HG03565 (cell line): ENCODE measurements around the gene NR1D1.
"Not testable (repeated sequence)": the region's sequence is repeated elsewhere in the genome, so short reads cannot be mapped to it uniquely, and the experiment has no call there.

Experiments used
- ATAC-seq: cut with Tn5 transposase; IDR thresholded peaks from one replicate; pipeline ENCODE4 v1.9.1; 2021; ENCODE audit warnings: mild to moderate bottlenecking, moderate library complexity; ENCODE audit not compliant: unreplicated experiment

NR1D1 gene

DNA sequence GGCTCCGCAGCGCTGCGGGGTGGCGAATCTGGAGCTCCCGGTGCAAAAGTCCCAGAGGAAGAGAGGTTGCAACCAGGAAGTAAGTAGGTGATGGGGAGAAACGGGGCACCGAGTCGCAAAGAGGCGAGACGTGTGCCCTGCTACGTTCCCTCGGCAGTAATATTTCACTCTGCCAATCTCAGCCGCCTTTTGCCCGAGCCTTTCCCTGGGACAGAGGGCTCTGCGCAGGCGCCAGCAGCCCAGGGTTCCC lies at the start of gene NR1D1:
NR1D1 (minus strand) TSS at position 171 of the 250 bp plus-strand sequence. CDS start 495 bp downstream, outside the sequence.
- ATAC-seq = no peak

DNA sequence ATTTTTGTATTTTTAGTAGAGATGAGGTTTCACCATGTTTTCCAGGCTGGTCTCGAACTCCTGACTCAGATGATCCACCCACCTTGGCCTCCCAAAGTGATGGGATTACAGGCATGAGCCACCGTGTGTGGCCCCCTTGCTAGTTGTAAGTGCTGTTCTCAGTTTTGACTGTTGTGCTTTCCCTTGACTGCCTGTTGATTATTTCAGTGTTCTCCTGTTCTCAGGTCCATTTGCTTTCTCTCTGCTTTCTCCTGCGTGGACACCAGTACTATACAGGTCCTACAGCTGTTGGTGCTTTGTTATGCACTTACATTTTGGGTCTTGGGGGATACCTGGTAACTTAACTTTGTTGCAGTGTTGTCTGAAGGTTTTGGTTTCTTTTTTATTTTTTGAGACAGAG lies 48.1 kb upstream of the NR1D1 start:
- ATAC-seq = no peak

DNA sequence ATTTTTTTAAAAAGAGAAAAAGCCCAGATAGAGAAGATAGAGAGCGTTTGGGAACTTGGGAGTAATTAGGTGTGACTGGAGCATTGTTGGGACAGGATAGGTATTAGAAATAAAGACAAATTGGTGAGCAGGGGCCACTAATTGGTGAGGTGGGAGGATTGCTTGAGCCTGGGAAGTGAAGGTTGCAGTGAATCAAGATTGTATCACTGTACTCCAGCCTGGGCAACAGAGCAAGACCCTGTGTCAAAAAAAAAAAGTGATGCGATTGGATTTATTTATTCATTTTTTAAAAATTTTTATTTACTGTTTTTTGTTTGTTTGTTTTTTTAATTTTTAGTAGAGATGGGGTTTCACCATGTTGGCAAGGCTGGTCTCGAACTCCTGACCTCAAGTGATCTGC lies 45.1 kb upstream of the NR1D1 start:
- ATAC-seq = no peak

DNA sequence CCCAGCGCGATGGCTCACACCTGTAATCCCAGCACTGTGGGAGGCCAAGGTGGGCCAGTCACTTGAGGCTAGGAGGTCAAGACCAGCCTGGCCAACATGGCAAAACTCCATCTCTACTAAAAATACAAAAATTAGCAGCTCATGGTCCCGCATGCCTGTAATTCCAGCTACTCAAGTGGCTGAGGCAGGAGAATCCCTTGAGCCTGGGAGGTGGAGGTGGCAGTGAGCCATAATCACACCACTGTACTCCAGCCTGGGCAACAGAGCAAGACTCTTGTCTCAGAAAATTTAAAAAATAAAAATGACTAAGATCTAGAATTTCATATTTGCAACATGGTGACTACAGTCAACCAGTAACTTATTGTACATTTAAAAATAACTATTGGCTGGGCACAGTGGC lies 42.8 kb upstream of the NR1D1 start:
- ATAC-seq = not testable (repeated sequence)

DNA sequence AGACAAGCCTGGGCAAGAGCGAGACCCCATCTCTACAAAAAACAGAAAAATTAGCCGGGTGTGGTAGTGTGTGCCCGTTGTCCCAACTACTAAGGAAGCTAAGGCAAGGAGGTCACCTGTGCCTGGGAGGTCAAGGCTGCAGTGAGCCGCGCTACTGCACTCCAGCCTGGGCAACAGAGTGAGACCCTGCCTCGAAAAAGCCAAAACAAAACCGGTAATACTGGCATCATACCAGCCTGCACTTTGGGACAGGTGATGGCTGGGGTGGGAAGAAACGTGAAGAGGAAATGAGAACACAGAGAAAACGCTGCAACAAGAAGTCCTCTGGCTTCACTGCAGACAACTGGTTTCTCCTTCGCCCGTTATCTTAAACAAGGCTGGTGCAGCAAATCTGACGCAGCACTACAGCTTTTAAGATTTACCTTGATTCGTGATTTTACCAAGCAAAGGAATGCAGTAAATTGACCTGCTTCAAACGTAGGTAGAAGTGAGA lies 39.2 kb upstream of the NR1D1 start:
- ATAC-seq = no peak

DNA sequence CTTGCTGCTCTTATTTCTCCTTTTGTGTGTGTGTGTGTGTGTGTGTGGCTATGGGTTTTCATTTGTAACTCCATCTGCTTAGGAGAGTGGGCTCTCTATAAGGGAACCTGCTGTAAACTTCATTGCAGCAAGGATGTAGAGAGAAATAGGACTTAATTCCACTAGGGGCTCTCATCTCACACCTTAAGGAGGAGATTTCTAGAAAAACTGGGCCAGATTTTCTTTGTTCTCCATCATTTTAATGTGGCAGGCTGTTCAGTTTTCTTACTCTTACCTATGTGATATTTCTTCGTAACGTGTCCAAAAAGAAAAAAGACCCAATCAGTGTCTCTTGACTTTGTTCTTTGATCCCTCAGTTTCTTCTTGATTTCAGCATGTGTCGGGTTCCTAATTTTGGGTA lies 35.4 kb upstream of the NR1D1 start:
- no peak for ATAC-seq

DNA sequence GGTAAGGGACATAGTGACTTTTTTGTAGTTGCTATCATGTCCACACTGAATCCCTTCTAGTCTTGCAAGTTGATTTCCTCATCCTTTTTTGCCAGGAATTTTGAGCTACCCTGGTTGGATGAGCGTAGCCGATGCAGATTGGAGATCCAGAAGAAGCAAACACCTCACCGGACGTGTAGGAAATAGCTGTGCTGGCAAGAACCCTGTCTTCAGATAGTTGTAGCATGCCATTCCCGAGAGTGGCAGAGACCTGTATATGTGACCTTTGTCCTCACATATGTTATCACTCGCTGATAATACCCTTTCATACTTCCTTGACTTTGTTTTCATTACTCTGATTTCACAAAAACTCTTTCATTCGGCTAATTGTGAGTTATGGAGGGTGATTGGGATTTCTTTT lies 33.8 kb upstream of the NR1D1 start:
- ATAC-seq = no peak

DNA sequence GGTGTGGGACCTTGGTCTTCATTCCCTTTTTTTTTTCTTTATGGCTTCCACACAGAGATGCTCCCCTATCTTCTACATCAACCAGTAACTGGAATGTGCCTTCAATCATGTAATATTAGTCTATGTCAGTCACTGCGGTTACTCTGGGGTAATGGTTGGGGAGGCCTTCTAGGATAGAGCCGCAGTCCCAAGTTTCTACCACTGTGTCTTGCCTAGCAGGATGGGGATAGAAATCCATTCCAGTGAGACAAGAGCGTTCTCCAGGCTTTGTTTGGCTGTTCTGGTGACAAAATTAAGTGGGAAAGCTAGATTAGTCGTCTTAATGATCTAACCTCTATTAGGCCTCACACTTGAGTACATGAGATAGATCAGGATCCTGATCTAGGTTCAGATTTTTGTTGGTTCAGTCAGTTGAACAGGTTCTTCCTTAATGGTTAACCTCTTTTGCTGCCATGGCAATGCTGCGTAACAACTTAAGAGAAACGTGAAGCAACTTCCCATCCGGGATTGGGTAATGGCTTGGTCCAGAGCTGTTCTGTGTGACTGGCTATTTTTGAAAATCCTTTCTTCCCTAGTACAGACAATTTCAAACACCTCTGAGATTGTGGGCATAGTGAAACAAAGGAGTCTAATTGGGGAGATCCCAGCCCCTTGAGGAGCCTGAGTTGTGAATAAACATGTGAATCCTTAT lies 30.1 kb upstream of the NR1D1 start:
- no peak for ATAC-seq

DNA sequence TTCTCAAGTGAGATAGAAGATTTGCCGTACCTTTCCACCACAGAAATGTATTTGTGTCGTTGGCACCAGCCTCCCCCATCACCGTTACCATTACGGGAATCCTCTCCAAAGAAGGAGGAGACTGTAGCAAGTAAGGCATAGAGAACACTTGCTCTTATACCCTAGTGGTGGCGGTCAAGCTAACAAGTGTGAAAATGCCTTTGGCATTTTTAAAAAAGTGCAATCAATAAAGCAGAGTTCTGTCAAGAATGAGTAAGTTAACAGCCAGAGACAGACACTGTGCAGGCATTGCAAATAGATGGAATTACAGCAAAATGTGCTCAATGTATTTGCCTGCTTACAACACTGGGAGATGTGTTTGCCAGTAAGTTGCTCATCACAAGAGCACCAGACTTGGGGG lies 29.1 kb upstream of the NR1D1 start:
- ATAC-seq = no peak

DNA sequence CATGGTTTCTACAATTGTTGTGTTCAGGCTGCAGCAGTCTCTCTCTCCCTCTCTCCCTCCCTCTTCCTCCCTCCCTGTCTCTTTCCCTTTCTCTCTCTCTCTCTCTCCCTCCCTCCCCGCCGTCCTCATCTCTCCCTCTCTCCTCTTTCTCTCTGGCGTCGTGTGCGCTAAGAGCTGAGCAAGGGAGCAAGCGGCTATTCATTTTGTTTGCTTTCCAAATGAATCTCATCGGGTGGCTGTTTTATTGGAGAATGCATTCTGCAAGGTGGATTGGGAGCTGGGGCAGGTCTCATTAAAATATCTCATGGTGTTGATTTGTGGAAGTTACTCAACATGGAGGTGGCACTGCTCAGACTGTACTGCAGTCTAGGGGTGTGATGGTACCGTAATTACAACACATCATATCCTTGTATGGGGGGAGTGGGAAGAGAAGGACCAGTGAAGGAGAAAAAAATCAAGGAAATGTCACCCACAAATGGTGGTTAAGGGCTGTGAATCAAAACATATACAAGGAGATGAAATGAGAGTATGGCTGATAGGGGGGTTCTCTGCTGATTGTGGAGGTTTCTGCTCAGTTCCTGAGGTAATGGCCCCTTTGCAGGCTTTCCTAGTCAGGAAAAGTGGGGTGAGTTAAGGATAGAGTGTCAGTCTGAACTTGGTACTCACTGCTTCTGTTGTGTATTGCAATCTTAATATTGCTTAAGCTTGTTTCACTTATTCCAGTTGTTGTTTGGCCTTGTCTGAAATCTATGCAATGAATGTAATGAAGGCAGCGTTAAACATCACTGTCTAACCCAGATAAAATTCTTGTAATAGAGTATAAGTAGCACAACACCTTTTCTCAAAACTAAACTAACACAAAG lies 24.1 kb upstream of the NR1D1 start:
- no peak for ATAC-seq

DNA sequence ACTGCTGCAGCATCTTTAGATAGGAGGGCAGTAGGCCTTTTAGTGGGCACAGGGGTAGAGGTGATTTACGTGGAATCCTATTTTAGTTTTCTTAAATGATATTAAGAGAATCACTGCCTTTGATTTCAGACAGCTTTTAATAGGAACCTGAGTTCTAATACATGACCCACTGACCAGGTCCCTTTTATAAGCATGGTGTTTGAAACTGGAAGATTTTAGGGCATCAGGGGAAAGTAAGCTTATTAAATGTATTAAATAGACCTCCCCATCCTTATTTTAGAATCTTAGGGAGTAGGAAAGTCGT lies 23.4 kb upstream of the NR1D1 start:
- no peak for ATAC-seq

DNA sequence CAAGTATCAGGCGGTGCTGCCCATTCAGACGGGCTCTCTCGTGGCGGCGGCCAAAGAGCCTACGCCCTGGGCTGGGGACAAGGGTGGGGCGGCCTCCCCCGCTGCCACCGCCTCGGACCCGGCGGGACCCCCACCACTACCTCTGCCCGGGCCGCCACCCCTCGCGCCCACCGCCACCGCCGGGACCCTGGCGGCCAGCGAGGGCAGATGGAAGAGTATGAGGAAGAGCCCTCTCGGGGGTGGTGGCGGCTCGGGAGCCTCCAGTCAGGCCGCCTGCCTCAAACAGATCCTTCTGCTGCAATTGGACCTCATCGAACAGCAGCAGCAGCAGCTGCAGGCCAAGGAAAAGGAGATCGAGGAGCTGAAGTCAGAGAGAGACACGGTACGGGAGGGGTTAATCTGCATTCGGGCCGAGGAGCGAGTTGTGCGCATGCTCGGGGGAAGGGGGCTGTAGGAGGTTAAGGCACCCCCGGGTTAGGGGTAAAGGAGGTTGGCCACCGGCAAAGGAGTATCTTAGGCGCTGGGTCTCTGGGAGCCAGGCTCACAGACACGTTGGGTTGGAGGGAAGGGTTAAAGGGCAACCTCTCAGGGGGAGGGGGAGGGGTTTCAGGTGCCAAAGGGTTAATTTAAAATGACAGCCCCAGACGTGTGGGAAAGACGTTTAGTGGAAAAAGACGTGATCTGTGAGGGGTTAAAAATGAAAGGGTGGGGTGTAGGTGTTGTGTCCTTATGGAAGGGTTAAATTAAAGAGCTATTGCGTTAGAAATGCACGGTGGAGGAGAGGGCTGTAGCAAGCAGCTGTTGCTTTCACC lies 22.8 kb upstream of the NR1D1 start:
- ATAC-seq = no peak

DNA sequence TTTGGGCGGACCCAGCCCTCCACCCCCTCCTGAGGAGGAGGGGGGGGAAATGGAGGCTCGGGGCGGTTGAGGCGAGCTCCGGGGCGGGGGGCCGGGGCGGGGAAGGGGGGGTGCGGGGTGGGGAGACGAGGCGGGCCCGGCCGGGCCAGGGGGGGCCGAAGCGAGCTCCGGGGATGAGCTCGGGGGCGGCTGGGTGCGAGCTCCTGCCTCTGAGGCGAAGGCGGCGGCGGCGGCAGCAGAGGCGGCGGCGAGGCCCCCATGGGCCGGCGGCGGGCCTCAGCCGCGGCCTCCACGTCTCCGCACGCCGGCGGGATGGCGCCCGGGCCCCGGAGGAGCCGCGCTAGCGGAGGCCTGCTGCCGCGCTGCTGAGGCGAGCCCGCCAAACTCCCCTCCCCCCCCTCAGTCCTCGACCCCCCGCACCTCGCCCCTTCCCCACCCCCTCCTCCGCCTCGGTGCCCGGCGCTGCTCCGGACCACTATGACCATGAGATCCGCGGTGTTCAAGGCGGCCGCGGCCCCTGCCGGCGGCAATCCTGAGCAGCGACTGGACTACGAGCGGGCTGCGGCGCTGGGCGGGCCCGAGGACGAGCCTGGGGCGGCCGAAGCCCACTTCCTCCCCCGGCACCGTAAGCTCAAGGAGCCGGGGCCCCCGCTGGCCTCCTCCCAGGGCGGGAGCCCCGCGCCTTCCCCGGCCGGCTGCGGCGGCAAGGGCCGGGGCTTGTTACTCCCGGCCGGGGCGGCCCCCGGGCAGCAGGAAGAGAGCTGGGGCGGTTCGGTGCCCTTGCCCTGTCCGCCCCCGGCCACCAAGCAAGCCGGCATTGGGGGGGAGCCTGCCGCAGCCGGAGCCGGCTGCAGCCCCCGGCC lies 22.0 kb upstream of the NR1D1 start:
- ATAC-seq = peak; percentile 18

DNA sequence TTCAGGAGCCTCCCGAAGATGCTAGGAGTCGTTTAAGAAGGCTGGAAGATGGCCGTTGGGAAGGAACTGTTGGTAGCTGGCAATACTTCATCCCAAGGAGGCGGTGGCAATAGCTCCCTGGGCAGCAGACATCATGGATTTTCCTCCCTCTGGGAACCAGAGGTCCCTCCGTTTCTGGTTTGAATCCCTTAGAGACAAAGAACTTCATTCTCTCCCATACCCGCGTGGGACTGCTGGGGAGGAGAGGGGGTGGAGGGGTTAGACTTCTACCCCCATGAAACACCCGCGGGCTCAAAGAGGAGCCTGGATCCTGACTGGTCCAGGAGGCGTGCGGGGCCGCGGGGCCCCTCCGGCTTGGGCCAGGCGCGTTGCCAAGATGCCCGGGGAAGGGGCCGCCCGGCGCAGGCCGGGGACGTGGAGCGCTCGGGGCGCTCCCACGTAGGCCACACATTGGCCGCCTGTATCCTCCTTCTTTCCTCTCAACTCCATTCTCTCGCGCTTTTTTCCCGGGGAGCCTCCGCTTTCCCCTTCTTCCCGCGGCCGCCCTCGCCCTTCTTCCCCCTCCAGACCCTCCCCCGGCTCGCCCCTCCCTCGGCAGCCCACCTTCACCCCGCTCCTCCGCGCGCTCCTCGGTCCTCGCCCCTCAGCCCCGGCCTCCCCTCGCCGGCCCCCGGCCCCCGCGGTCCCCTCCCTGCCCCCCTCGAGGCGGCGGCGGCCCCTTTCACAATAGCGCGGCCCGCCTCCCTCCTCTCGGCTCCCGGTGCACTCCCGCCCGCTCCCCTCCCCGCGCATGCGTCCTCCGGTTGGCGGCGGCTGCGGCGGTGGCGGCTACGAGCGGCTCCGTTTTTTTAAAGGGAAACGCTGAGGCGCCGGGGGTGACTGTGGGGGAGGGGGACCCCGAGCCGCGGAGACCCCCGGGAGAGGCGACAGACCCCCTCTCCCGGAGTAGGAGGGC lies 21.1 kb upstream of the NR1D1 start, which contains the start of gene MSL1:
MSL1 (plus strand) TSS at position 791 of the 955 bp plus-strand sequence. CDS start 642 bp downstream, outside the sequence.
- peak; percentile 55 for ATAC-seq

DNA sequence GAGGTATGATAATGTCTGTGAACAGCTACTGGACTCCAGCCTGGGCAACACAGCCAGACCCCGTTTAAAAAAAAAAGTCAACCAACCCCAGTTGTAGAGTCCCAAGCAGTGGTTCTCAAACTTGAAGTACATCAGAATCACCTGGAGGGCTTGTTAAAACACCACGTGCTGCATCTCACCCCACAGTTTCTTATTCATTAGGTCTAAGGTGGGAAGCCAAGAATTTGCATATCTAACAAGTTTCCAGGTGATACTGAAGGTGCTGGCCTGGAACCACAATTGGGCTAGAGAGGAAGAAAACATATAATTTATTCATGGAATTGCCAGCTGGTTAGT lies 14.7 kb upstream of the NR1D1 start:
- ATAC-seq = no peak

DNA sequence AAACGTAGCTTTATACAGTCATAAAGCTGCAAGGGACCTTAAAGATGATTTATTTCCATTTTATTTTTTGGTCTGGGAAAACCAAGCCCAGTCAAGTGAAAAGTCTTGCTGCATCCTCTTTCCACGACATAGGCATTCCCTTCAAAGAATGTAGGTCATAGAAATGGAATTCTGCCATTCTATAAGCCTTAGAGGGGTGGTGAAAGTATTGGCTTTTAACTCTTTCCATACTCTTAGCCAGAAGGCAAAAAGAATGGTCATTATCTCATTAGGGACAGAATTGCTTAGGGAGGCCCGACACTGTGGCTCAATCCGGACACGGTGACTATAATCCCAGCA lies 13.5 kb upstream of the NR1D1 start:
- no peak for ATAC-seq

DNA sequence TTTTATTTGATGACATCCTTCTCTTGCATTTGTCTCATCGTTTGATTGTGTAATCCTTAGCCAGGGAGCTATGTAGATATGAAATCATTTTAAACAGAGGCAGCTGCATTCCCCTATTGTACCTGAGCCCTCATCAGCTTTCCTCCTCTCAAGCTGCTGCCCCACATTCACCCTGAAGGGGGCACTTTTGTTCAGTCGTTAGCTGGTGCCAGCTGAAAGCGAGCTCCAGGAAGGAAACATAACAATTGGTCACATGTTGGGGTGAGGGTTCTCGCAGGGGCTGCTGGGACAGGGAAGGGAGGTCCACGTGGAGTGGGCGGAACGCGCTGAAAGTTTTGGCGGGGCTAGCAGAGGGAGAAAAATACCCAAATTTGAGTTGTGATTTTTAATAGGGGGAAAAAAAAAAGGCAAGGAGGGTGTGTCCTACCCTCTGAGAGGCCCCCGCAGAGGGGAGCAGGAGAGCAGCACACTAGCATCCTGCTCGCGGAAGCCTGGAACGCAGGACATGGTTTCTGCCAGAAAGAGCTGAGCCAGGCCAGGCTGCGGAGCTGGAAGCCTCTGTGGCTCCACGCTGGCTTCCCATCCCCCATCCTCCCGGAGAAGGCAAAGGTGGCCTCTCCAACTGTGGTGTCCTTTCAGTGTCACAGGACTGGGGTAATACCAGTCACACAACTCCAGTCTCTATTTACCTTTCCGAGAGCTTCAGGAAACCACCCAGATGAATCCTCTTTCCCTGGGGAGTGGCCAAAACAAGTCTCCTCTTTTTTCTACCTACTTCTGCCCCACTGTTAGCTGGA lies 12.9 kb upstream of the NR1D1 start:
- peak; percentile 74 for ATAC-seq

DNA sequence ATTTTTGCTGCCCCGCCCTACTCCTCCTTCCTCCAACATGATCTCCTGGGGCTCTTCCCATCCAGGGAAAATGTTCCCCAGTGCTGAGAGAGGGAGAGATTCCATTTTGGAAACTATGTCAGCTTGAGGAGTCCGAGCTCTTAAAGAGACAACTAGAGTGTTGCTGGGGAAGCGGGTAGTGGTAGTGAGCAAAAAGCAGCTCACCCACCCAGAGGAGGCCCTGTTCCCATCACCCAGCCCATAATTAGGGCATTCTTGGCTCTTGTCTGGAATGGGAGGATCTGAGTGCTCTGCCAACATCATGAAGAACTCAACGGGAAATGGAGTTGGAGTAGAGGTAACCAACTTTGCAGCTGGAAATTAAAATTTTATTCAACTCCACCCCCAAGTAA lies 12.3 kb upstream of the NR1D1 start:
- ATAC-seq = no peak

DNA sequence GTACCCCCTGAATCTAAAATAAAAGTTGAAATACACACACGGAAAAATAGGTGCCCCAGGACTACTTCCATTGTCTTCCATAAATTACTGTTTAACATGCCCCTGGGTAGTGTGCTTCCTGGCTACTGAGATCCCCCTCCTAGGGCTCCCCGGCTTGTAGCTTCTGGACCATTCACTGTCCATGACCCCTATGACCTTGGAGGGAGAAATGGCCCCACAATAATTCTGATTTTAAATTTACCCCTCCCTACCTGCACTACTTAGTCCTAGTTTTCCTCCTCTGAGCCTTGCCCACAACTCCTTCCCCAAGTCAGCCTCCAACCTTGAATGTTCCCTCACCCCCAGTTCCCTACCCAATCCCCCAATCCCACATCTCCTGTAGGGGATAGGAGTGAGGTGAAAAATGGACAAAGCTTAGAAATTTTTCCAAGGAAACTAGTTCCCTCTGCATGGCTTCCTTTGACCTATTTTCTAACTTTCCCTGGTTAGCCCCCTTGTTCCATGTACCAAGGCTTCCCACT lies 11.9 kb upstream of the NR1D1 start:
- ATAC-seq = no peak
